Measurements from ENCODE around the gene VPS13A. TPM values are rescaled to one million over a fixed set of nuclear protein-coding genes. Genes with fewer than 3 reads are reported as not detected.

Gene VPS13A
- total RNA-seq, 1 experiment from 2014 or later, result 31.5 TPM

DNA sequence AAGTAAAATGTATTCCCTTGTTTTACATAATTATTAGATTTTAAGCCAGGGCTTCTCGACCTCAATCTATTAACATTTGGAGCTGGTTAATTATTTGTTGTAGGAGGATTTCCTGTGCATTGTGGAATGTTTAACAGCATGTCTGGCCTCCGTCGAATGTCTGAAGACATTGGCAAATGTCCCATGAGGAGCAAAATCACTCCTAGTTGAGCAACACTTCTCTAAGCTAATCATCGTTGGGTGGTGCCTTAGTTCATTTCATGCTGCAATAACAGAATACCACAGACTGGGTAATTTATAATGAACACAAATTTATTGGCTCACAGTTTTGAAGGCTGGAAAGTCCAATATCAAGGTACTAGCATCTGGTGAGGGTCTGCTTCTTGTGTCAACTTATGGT, 13.4 kb upstream of the VPS13A start:
- H3K36me3 Mint-ChIP-seq, result peaks cover 3% of the 10 kb centered on the region; the same call in 1 of the 2 replicates
- POLR2A ChIA-PET, result no interaction called here
- H3K4me3 Mint-ChIP-seq, result no peak overlapping the region
- no peak overlapping the region for H3K27ac Mint-ChIP-seq
- DNase-seq (ENCODE audit: low spot score) (no peak), ATAC-seq (no peak)
- no peaks in the 10 kb centered on the region; the same call in 1 of the 2 replicates for H3K27me3 Mint-ChIP-seq (ENCODE audit: low read depth)
- TF ChIP-seq, protein P1, sequence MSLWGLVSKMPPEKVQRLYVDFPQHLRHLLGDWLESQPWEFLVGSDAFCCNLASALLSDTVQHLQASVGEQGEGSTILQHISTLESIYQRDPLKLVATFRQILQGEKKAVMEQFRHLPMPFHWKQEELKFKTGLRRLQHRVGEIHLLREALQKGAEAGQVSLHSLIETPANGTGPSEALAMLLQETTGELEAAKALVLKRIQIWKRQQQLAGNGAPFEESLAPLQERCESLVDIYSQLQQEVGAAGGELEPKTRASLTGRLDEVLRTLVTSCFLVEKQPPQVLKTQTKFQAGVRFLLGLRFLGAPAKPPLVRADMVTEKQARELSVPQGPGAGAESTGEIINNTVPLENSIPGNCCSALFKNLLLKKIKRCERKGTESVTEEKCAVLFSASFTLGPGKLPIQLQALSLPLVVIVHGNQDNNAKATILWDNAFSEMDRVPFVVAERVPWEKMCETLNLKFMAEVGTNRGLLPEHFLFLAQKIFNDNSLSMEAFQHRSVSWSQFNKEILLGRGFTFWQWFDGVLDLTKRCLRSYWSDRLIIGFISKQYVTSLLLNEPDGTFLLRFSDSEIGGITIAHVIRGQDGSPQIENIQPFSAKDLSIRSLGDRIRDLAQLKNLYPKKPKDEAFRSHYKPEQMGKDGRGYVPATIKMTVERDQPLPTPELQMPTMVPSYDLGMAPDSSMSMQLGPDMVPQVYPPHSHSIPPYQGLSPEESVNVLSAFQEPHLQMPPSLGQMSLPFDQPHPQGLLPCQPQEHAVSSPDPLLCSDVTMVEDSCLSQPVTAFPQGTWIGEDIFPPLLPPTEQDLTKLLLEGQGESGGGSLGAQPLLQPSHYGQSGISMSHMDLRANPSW (CRISPR knock-in tag; conservative IDR thresholded peaks at IDR 0.05; ENCODE audit: low read depth), result no peak
- TF ChIP-seq, protein P2, sequence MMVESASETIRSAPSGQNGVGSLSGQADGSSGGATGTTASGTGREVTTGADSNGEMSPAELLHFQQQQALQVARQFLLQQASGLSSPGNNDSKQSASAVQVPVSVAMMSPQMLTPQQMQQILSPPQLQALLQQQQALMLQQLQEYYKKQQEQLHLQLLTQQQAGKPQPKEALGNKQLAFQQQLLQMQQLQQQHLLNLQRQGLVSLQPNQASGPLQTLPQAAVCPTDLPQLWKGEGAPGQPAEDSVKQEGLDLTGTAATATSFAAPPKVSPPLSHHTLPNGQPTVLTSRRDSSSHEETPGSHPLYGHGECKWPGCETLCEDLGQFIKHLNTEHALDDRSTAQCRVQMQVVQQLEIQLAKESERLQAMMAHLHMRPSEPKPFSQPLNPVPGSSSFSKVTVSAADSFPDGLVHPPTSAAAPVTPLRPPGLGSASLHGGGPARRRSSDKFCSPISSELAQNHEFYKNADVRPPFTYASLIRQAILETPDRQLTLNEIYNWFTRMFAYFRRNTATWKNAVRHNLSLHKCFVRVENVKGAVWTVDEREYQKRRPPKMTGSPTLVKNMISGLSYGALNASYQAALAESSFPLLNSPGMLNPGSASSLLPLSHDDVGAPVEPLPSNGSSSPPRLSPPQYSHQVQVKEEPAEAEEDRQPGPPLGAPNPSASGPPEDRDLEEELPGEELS (CRISPR knock-in tag; IDR thresholded peaks at IDR 0.05), result no peak
- TF ChIP-seq ZNF317 (CRISPR knock-in tag; IDR thresholded peaks at IDR 0.05; ENCODE audit: borderline replicate concordance, low read depth), result no peak
- no peak for TF ChIP-seq OVOL2 (CRISPR knock-in tag; IDR thresholded peaks at IDR 0.05; ENCODE audit: borderline replicate concordance)
- TF ChIP-seq, protein P3, sequence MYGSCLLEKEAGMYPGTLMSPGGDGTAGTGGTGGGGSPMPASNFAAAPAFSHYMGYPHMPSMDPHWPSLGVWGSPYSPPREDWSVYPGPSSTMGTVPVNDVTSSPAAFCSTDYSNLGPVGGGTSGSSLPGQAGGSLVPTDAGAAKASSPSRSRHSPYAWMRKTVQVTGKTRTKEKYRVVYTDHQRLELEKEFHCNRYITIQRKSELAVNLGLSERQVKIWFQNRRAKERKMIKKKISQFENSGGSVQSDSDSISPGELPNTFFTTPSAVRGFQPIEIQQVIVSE (CRISPR knock-in tag; IDR thresholded peaks at IDR 0.05; ENCODE audit: borderline replicate concordance), result no peak
- TF ChIP-seq, protein P4, sequence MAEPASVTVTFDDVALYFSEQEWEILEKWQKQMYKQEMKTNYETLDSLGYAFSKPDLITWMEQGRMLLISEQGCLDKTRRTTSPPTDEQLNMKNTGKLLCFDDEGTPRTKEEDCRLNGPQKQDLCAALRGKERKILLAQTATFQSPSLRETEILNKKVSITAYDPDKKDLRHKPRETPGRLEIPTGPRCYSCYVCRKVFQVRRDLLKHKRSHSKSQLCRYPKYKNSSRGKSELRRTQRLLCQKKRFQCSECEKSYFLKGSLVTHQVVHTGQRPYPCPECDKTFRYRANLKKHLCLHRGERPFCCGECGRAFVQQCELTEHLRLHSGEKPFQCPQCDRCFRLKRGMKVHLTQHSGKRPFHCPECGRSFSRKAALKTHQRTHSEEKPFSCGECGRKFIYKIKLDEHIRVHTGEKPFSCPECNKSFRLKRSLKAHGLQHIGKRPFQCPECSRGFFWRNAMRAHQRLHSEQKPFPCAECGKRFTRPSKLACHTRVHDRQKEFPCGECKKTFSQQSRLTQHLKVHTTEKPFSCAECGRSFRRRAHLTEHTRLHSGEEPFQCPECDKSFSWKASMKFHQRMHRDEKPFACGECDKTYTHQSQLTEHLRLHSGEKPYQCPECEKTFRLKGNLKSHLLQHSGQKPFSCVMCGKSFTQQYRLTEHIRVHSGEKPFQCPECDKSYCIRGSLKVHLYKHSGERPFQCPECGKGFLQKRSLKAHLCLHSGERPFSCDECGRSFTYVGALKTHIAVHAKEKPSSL (CRISPR knock-in tag; conservative IDR thresholded peaks at IDR 0.05), result no peak
- TF ChIP-seq, protein P5, sequence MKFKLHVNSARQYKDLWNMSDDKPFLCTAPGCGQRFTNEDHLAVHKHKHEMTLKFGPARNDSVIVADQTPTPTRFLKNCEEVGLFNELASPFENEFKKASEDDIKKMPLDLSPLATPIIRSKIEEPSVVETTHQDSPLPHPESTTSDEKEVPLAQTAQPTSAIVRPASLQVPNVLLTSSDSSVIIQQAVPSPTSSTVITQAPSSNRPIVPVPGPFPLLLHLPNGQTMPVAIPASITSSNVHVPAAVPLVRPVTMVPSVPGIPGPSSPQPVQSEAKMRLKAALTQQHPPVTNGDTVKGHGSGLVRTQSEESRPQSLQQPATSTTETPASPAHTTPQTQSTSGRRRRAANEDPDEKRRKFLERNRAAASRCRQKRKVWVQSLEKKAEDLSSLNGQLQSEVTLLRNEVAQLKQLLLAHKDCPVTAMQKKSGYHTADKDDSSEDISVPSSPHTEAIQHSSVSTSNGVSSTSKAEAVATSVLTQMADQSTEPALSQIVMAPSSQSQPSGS (CRISPR knock-in tag; IDR thresholded peaks at IDR 0.05; ENCODE audit: borderline replicate concordance, low read depth), result no peak
- TF ChIP-seq FOXK1 (CRISPR knock-in tag; IDR thresholded peaks at IDR 0.05), result no peak
- no peak for TF ChIP-seq ZNF263 (CRISPR knock-in tag; IDR thresholded peaks at IDR 0.05; ENCODE audit: low read depth)
- no peak for TF ChIP-seq SOX15 (CRISPR knock-in tag; IDR thresholded peaks at IDR 0.05)
- TF ChIP-seq ZNF416 (CRISPR knock-in tag; IDR thresholded peaks at IDR 0.05), result no peak
- TF ChIP-seq, protein P6, sequence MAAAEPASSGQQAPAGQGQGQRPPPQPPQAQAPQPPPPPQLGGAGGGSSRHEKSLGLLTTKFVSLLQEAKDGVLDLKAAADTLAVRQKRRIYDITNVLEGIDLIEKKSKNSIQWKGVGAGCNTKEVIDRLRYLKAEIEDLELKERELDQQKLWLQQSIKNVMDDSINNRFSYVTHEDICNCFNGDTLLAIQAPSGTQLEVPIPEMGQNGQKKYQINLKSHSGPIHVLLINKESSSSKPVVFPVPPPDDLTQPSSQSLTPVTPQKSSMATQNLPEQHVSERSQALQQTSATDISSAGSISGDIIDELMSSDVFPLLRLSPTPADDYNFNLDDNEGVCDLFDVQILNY (CRISPR knock-in tag; IDR thresholded peaks at IDR 0.05), result no peak
- no peak for TF ChIP-seq KAT7 (CRISPR knock-in tag; IDR thresholded peaks at IDR 0.05; ENCODE audit: borderline replicate concordance)
- TF ChIP-seq NFE2L1 (CRISPR knock-in tag; IDR thresholded peaks at IDR 0.05), result no peak
- TF ChIP-seq, protein P7, sequence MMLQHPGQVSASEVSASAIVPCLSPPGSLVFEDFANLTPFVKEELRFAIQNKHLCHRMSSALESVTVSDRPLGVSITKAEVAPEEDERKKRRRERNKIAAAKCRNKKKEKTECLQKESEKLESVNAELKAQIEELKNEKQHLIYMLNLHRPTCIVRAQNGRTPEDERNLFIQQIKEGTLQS (CRISPR knock-in tag; conservative IDR thresholded peaks at IDR 0.05), result no peak
- TF ChIP-seq TEAD4 (CRISPR knock-in tag; IDR thresholded peaks at IDR 0.05), result no peak
- TF ChIP-seq, protein P8, sequence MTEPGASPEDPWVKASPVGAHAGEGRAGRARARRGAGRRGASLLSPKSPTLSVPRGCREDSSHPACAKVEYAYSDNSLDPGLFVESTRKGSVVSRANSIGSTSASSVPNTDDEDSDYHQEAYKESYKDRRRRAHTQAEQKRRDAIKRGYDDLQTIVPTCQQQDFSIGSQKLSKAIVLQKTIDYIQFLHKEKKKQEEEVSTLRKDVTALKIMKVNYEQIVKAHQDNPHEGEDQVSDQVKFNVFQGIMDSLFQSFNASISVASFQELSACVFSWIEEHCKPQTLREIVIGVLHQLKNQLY (CRISPR knock-in tag; IDR thresholded peaks at IDR 0.05), result no peak
- no peak for TF ChIP-seq ZNF423 (CRISPR knock-in tag; IDR thresholded peaks at IDR 0.05)
- TF ChIP-seq, protein P9, sequence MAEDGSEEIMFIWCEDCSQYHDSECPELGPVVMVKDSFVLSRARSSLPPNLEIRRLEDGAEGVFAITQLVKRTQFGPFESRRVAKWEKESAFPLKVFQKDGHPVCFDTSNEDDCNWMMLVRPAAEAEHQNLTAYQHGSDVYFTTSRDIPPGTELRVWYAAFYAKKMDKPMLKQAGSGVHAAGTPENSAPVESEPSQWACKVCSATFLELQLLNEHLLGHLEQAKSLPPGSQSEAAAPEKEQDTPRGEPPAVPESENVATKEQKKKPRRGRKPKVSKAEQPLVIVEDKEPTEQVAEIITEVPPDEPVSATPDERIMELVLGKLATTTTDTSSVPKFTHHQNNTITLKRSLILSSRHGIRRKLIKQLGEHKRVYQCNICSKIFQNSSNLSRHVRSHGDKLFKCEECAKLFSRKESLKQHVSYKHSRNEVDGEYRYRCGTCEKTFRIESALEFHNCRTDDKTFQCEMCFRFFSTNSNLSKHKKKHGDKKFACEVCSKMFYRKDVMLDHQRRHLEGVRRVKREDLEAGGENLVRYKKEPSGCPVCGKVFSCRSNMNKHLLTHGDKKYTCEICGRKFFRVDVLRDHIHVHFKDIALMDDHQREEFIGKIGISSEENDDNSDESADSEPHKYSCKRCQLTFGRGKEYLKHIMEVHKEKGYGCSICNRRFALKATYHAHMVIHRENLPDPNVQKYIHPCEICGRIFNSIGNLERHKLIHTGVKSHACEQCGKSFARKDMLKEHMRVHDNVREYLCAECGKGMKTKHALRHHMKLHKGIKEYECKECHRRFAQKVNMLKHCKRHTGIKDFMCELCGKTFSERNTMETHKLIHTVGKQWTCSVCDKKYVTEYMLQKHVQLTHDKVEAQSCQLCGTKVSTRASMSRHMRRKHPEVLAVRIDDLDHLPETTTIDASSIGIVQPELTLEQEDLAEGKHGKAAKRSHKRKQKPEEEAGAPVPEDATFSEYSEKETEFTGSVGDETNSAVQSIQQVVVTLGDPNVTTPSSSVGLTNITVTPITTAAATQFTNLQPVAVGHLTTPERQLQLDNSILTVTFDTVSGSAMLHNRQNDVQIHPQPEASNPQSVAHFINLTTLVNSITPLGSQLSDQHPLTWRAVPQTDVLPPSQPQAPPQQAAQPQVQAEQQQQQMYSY (CRISPR knock-in tag; IDR thresholded peaks at IDR 0.05), result no peak
- TF ChIP-seq ATF1 (CRISPR knock-in tag; IDR thresholded peaks at IDR 0.05), result no peak
- peaks cover 12% of the 10 kb centered on the region for H3K9me3 Mint-ChIP-seq
- peaks cover 10% of the 10 kb centered on the region for H3K4me1 Mint-ChIP-seq
- CTCF ChIA-PET, result interaction anchor here (1.9 kb wide), 1 partner anchor 14 kb away, joined by 10 read pairs; no protein-coding TSS in a partner anchor

Data from WTC11 (cell line).